Stimulated activated CD4-positive, alpha-beta T cell treated with anti-CD3 and anti-CD28 coated beads, Interleukin-15, amount 100 ng/mL, for 48 hours (primary cell): Measurements from ENCODE around the gene LZIC.

Experiments
- DNase-seq, 2 donors: peaks; one replicate each; pipeline ENCODE4 v3.0.0-alpha.2; 2020; ENCODE audit warnings: low read depth in 2 of 2

The LZIC gene

DNA sequence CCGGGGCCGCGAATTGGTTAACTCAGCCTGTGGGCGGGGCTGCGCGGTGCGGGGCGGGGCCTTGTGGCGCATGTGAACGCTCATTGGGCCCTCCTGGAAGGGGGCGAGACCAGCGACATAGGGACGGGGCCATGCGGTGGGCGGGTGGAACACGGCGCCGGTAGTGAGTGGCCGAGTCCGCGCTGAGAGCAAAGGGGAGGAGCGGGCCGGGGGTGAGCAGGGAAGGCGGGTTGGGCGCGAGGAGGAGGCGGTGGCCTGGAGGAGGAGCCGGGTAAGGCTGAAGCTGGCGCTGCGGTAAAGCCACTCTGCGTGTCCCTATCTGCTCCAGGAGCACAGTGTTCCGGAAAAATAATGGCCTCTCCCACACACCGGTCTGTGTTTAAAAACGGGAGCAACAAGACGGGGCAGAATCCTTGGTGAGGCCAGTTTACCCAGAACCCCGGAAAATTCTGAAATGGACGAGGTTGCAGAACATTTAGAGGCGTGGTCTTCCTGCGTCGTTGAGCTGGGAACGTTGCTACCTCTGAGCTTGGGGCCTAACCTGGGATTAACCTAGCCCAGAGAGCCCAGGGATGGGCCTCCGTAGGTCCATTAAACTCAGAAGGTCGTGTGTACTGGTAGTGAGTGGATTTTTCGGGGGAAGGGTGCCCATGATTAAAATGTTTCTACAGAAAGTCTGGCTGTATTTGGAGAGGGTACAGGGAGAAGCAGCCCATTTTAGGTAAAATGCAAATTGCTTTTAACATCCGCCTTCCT, 32.6 kb downstream of the LZIC start:
- DNase-seq: peak; percentile 100

DNA sequence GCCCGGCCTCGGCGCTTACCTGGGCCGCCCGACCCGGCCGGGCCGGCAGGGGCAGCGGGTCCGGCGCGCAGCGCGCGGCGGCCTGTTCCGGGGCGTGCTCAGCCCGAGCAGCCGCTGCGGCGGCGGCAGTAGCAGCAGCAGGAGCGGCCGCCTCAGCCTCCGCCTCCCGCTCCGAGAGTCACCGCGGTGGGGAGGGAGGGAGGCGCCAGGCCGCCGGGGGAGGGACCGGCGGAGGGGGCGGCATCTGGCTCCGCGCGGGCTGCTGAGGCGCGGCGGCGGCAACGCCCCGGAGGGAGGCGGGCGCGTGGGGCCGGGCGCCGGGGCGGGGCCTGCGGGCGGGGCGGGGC, 33.1 kb downstream of the LZIC start, which contains the start of gene CTNNBIP1:
TSS of gene CTNNBIP1 (minus strand) at position 194 of the 347 bp plus-strand sequence. CDS start 38,205 bp downstream, outside the sequence.
- no peak for DNase-seq

DNA sequence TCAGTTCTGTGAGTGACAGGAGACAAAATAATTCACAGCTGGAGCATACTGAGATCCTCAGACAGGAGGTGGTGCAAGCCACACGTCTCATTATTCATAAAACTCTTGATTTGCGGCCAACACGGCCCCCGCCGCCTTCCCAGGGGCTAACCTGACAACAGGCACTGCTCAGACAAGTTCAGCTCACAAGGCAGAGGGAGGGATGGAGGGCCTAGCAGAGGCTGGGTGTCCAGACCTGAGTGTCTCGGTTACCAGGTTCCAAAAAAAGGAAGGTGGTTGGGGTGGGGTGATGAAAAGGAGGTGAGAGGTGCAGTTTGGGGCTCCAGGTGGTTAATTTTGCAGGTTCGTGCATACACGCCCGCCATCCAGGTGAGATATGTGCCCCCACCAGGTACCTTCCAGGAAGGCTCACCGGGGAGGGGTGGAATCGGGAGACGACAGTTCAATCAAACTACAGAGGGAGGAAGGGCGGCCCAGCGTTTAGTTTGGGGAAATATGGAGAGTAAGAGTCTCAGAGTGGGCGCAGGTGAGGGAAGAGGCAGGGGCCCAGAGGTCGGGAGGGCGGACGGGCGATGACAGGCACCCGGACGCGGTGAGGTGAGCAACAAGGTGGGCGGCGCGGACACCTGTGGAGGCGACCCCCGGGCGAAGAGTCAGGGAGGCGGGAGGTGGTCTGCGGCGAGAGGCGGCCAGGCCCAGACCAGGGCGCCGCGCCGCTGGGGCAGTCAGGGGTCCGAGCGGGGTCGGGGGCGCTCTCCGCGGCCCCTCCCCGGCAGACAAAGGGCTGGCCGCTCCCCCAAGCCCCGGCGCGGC, 33.8 kb downstream of the LZIC start:
- DNase-seq: peak in 1 of 2 donors; percentile 38

DNA sequence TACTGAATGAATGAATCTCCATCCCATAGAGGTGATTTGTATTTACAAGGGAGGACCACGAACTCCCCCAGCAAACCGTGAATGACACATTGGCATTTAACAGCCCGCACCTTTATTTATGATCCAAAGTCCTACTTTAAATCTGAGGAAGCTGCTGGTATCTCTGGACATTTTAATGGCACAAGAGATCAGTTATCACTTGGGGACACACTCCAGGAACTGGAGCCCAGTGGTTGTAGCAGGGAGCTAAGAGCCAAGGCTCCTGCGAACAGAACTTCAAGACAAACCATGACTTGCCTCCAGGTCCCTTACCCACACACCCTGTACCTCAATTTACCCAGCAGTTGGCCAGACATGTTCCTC, 34.3 kb downstream of the LZIC start:
- DNase-seq: no peak

DNA sequence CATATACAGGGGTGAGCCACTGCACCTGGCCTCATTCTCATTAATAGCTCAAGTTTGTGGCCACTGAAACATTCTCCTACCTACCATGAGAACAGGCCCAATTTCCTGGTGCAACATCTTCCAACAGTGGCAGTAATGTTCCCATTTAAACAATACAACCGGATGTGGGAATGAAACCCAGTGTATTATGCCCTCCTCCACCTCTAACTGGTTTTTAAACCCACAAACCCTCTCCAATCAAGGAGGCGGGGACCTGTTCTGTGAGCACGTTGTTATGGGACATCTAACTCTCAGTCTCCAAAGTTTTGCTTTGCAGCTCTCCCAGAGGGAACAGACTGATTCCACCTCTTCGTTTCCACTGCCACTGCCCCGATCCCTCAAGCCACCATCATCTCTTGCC, 35.8 kb downstream of the LZIC start:
- DNase-seq: no peak

DNA sequence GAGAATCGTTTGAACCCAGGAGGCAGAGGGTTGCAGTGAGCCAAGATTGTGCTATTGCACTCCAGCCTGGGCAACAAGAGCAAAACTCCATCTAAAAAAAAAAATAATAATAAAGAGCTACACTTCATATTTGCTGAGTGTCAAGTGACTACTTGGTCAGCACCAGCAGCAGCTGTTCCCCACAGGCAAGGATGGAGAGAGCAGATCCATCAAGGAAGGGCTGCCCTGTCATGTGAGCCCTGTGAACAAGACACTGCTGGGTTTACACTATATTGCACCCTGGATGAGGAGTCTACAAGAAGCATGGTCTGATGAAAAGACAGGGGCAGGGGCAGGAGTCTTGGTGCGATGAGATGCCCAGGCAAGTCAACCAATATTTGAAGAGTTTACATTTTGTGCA, 36.7 kb downstream of the LZIC start:
- DNase-seq: no peak

DNA sequence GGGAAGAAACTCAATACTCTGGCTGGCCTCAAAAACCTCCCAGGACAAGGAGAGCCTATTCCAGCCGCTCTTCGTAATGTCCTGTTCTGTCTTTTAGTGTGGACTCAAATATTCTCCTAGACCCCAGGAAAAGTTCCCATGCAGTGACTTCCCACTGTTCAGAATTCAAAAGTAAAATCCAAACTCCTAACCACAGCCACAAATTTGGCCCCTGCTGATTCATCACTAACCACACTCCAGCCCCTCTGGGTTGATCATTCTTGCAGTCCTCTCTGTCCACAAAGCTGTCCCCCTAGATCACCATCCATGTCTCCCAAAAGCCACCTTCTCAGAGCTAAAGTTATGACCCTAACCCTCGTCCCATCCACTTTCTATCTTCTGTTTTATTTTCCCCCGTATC, 38.2 kb downstream of the LZIC start:
- no peak for DNase-seq

DNA sequence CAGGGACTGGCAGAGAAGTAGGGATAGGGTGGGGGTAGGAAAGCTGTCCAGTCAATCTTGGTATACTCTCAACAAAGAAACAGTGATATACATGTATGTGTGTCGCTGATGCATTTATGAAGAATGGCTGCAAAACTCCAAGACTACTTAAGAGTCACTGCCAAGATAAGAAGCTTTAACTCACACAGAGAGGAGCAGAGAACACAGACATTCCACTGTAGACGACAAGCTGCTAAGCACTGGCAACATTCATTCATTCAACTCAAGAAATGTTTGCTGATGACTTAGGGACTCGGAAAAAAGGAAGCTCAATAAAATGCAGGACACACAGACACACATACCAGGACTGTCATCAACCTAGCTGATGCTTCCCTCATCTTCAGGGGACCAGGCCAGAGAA, 38.6 kb downstream of the LZIC start:
- no peak for DNase-seq

DNA sequence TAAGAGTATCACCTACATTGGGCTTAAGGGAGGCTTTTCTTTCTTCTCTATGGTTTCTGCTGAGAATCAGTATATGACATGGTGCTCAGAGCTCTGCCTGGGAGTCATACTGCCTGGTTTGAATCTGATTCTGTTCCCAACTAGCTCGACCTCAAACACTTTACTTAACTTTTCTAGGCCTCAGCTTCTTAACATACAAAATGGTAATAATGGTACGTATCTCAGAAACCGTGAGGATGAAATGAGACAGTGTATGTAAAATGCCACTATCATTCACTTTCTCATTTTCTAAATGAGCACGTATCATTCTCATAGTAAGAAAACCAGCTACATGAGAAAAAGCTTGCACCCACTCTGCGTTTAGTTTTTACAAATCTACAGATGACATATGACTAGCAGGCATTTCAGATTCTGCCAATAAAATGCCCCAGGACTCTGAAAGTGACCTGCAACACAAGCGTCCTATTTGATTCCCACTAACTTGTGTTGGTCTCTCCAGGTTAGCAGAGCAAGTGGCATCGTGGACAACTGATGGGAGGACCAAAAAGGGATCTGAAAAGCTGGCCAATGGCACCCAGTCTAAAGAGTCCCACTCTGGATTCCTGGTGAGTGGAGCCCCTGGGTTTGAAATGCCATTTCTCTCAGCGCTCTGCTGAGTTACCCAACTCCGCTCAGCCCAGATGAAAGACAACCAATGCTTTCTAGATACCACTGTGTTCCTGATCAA, 39.2 kb downstream of the LZIC start:
- no peak for DNase-seq

DNA sequence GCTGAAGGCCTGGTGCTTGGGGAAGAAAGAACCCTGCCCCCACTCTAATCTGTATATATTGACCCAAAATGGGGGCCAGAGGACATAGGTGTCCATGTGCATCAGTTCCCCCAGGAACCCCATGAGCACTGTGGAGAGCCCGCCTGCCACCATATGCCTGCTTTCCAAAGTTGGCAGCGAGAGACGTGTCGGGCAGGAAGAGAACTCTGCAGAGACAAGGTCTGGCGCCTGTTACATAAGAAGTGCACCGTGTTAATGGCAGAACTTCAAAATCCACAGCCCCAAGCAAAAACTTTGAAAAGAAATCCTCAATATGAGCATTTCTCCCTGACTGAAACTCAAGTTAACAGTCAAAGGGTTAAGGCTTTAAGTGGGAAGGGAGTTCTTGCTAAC, 41.1 kb downstream of the LZIC start:
- DNase-seq: no peak

DNA sequence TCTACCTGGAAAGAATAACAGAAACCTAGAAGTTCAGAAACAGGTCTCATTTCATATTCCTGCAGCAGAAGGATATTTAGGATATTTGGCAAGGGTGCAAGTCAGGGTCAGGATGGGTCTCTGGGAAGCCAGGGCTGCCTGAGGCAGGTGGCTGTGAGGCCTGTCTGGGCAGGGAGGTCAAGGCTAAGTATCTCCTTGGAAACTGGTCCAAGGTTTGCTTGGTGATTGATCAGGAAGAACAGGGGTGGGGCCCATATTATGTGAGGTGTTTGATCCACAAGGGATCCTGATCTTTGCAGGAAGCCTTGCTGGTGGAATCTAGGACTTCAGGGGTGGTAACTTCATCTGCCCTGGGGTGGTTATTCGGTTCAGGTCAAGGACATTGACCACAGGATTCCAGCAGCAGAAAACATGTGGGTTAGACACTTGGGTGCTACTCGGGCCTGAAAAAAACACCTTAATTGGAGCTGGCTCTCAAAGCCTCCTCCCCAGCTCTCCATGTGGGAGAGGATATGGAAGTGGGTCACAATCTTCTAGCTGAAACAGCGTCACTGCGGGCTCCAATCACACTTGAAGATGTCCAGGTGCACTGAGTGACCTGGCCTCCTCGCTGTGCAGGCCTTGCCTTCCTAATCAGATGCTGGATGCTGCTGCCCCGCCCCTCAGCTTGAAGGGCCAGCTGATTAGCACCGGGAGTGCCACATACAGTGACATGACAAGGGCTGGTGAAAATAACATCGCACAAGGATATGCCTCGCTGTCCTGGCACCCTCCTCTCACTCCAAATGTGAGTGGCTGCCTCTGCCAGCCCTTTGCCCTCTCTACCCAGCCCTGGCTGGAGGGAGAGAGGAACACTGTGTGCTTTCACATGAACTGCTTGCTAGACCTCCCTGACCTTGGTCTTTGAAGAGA, 41.8 kb downstream of the LZIC start:
- DNase-seq: no peak

DNA sequence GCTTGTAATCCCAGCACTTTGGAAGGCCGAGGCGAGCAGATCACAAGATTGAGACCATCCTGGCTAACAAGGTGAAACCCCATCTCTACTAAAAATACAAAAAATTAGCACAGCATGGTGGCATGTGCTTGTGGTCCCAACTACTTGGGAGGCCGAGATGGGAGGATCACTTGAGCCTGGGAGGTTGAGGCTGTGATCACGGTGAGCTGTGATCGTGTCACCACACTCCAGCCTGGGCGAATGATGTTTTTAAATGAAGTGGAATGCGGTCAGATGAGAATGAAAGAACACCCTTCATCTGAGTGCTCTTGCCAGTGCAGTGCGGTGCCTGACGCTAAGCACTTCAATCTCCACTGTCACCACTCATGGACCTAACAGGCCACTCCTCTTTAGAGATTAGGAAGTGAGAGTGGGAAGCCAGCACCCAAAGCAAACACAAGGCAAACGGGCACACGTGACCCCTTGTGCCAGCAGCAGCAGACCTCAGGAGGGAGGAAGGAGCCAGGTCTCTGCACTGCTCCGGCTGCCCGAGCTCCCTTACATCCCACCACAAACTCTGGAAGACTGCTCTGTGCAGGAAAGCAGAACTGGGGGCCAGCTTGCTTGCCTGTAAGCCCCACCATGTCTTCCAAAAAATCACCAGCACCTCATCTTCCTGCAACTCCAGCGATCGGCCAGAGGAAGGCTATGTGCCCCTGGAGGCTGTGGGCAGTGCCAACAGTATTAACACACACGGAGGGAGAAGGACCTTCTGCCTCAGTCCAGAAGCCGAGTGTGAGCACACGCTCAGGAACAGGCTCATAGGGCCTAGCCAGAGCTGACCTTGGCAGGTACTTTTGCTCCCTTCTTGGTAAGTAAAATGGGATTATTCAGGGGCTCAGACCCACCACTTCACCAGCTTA, 42.8 kb downstream of the LZIC start:
- DNase-seq: no peak

DNA sequence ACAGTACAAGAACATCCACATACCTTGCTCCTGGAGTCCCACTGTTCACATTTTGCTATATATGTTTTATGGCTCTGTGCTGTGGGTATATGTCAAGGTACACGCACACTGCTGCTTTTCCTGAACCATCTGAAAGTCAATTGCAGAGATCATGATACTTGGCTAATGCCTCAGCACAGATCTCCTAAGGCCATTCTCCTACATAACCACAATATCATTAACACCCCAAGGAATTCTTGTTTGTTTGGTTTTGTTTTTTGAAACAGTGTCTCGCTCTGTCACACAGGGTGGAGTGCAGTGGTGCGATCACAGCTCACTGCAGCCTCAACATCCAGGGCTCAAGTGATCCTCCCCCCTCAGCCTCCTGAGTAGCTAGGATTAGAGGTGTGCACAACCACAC, 49.1 kb downstream of the LZIC start:
- DNase-seq: no peak

DNA sequence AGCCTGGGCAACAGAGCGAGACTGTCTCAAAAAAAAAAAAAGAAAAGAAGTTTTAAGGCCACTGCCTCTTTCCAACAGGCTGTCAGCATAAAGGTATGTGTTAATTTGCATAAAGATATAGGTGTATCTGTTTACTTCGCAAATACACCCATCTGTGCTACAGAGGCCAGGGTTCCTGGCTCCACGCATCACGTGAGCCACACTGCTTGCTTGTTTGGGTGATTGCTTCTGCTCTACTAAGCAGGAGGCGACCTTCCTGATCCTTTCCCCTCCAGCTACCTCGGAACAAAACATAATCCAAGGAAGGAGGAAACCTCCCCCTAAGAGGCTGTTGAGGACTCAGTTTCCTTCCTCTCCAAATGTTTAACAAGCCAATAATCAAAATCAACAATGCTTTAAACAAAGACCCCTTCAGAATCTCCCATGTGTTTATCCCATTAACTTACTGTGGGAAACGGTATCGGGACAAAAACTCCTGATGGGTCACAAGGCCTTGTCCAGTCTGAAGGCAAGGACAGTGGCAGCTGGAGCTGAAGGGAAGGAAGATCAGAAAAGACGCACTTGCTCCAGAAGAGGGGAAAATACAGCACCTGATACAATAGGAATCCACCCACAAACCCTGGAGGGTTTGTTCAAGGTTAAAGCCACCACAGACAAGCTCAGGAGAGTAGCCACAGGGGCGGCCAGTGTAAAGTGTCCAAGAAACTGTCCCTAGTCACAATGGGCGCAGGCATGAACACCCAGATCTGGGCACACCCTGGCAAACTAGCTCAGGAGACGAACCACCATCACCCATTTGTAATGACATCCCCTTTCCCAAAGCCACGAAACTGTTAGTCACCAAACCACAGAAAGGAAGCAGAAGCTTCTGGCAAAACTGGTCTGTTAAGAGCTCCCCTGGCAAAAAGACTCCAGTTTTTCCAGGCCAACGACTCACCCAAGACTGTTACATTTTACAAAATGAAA, 50.3 kb downstream of the LZIC start:
- DNase-seq: no peak

DNA sequence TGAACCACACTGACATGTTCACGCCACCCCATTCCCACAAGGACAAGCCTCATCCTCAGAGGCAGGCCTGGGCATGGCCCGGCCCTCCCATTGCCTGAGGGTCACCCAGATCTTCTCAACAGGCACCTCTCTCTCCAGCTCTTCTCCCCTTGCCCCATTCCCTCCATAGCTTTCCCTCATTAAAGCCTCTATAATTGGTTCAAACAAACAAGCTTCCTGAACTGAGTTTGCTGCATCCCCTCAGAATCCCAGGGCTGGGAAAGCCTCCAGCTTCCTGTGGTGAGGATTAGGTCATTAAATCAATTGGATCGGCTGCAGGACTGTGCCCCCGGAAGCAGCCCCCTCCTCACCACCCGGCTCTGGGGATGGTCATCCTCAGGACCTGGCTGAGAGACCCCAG, 52.0 kb downstream of the LZIC start:
- DNase-seq: no peak

DNA sequence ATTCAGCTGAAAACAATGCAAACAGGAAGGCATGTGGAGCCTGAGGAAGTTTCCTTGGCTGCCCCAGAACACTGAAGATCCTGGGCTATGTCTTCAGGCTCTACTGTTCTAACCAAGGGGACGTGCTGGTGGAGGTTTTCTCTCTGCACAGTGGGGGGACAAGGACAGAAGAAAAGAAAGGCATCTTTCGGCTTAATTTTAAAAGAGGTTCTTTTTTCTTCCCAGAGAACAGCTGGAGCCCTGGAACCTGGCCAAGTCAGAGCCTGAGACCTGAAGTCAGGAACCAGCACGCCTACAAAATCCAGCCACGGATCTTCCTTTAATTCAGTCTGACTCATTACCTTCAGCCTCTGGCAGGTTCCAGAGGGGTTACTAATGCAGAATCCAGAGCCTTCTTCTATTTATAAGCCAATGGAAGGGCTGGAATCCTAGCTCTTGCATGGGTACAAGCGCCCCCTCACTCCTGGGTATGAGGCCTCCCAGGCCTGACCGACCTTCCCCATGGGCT, 52.9 kb downstream of the LZIC start:
- no peak for DNase-seq

DNA sequence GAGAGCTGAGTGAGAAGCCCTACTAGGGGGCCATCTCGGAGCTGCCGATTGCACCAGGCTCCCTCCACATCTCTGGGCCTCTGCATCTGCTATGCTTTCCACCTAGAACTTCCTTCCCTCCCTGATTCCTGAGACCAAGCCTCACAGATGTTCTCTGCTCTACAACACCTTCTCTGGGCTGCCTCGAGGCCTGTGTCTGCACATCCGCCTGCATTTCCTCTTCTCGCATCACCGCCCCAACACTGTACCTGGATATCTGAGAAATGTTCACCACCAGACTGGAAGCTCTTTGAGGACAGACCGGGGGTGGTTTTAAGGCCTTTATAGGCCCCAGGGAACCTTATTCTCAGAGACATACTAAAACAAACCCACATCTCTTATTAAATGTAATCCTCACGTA, 53.8 kb downstream of the LZIC start:
- DNase-seq: no peak

DNA sequence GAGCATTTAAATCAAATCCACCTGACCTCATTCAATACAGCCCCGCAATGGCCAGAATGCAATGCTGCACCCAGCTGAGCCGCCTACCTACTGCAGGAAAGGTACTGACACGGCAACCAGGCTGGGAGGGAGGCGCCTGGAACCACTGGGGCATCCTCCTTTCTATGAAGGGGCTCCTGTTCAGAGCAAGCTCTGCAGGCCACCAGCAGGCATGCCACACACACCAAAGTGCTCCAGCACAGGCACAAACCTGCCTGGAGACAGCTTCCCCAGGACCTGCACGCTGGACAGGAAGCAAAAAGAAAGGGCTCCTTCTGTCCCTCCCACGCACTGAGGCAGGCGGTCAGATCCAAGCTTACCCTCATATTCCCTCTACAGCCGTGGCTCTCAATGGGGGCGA, 54.3 kb downstream of the LZIC start:
- no peak for DNase-seq

DNA sequence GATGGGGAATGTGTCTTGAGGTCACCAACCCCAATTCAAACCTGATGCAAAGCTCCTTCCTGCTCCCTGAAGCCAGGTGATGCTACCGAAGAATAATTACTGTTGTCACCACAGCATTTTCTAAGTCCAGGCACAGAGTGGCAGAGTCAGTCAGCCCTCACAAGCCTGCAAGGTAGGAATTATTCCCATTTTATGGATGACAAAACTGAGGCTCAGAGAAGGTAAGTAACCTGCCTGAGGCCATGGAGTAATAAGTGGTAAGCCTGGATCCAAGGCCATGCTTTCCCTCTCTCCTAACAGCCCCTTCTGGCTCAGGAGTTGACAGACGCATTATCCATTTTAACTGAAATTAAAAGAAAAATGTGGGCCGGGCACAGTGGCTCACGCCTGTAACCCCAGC, 56.1 kb downstream of the LZIC start:
- DNase-seq: no peak
